CD4-positive, alpha-beta T cell treated with Interleukin-4 for 1 hour (primary cell): ENCODE measurements around the gene FIBCD1.
"Not testable (repeated sequence)": the region's sequence is repeated elsewhere in the genome, so short reads cannot be mapped to it uniquely, and the experiment has no call there.

Experiments
- DNase-seq, 2 donors: peaks; one replicate each; pipeline ENCODE4 v3.0.0-alpha.2; 2020 to 2022

The FIBCD1 gene

DNA sequence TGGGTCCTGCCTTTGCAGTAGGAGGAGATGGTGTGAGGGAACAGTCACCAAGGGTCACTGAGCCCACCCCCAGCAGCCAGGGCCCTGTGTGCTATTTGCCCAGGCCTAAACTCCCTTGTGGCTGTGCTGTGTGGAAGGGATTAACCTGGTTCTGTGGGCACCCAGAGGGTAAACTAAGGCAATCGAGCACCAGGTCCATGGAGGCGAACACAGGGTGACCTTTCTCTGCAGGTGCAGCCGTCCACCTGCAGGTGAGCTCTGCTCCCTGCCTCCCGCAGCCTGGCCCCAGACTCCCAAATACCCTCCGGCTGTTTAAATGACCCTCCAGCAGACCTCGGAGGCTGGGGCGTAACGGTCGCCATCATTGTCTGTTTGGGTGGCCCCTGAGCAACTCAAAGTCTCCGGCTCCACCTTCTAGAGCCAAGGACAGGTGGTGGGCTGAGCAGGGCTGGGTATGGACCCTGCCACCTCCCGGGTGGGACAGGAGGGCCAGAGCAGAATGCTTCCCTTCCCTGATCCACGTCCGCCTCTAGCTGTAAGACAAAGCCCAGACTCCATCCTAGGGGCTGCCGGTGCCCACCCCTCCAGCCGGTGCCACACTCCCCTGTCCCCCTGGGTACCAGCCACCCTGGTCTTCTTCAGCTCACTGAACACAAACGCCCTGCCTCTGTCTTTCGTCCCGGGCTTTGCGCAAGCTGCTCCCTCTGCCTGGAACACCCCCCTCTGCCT, 34.1 kb upstream of the FIBCD1 start:
- DNase-seq, result no peak

DNA sequence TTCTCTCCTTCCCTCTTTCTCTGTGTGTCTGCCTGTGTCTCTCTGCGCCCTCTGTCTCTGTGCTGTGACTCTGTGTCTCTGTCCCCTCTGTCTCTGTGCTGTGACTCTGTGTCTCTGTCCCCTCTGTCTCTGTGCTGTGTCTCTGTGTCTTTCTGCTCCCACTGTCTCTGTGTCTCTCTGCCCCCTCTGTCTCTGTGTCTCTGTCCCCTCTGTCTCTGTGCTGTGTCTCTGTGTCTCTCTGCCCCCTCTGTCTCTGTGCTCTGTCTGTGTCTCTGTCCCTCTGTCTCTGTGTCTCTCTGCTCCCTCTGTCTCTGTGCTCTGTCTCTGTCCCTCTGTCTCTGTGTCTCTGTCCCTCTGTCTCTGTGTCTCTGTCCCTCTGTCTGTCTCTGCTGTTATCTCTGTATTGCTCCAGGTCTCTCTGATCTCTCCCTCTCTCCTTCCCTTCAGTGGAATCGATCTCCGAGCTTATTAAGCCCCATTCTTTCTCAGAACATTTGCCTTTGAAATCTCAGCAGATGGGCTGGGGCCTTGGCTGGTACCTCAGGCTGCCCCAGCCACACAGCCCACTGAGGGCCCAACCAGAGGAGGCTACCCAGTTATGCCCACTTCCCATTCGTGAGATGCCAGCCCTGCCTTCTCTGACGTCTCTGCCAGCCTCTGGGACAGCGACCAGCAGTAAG, 33.4 kb upstream of the FIBCD1 start:
- DNase-seq, result no peak

DNA sequence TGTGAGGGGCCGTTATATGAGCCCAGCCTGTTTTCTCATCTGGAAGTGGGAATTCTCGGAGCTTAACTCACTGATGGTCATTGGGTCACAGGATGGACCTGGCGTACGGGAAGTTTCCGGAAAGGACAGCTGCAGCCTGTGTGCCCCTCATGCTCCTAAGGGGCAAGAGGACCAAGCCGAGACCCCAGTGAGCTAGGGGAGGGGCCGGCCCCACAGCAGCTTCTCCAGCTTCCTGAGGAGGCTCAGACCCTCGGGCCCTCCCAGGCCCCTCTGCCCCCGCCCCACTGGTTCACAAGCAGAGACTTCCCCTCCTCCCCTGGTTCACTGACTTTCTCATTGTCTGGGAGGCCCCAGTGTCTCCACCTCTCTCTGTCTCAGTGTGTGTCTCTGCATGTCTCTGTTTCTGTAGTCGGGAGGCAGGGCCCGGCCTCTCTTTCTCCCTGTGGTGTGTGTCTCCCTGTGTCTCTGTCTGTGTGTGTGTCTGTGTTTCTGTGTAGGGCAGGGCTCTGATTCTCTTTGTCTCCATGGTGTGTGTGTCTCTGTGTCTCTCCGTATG, 32.3 kb upstream of the FIBCD1 start:
- no peak for DNase-seq

DNA sequence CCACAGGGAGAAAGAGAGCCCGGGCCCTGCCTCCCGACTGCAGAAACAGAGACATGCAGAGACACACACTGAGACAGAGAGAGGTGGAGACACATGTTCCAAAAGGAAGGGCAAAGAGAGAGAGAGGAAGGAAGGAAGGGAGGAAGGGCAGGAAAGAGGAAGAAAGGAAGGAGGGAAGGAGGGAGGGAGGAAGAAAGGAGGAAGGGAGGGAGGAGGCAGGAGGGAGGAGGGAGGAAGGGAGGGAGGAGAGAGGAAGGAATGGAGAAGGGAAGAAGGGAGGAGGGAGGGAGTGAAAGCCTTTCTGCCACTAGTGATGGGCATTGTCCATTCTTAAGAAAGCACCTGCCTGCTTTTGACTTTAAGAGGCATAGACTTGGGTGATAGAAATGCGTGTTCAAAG, 31.8 kb upstream of the FIBCD1 start:
- DNase-seq, result no peak

DNA sequence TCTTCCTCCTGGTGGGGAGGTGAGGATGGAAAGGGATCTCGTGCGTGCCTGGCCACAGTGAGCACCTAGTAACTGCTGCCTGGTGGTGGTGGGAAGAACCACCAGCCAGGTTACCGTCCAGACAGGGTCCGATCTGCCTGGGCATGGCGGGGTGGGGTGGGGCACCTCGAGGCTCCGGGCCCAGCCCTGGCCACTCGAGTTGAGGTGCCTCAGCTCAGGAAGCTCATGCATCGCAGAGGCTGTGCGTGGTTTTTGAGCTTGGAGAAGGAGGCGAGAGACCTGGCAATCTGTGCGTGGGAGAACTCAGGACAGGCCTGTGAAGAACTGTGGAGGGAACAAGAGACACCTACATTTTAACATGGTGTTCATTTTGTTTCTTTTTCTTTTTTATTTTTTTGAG, 31.0 kb upstream of the FIBCD1 start:
- DNase-seq, result no peak

DNA sequence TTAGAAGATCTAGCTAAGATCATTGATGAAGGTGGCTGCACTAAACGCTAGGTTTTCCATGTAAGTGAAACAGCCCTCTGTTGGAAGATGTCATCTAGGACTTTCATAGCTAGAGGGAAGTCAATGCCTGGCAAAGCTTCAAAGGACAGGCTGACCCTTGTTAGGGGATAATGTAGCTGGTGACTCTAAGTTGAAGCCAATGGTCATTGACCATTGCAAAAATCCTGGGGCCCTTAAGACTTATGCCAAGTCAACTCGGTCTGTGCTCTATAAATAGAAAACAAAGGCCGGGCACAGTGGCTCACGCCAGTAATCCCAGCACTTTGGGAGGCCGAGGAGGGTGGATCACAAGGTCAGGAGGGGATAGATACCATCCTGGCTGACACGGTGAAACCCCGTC, 26.6 kb upstream of the FIBCD1 start:
- no peak for DNase-seq

DNA sequence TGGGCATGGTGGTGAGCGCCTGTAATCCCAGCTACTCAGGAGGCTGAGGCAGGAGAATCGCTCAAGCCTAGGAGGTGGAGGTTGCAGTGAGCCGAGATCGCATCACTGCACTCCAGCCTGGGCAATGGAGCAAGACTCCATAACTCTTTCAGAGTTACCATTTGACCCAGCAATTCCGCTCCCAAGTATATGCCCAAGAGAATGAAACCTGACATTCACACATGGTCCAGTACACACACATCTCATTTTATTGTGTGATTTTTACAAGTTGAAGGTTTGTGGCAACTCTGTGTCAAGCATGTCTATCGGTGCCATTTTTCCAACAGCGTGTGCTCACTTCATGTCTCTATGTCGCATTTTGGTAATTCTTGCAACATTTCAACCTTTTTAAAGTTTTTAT, 24.9 kb upstream of the FIBCD1 start:
- no peak for DNase-seq

DNA sequence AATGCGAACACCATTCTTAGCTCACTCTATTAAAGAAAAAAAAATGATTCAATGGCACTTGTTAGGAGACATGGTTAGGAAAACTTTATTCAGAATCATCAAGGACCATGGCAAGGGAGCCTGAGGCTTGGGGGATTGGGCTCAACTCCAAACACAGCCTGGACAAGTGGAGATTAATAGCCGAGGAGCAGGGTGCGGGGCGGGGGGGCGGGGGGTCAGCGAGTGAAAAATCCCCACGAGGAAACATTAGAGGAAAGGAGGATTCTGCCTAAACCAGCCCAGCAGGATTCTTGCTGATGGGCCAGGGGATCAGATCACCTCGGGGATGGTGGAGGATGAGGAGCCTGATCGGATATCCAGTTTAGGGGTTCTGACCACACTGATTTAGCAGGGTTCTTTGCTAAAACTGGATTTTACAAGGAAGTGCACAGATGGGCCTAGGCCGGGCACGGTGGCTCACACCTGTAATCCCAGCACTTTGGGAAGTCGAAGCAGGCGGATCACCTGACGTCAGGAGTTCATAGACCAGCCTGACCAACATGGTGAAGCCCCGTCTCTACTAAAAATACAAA, 24.4 kb upstream of the FIBCD1 start:
- DNase-seq, result no peak

DNA sequence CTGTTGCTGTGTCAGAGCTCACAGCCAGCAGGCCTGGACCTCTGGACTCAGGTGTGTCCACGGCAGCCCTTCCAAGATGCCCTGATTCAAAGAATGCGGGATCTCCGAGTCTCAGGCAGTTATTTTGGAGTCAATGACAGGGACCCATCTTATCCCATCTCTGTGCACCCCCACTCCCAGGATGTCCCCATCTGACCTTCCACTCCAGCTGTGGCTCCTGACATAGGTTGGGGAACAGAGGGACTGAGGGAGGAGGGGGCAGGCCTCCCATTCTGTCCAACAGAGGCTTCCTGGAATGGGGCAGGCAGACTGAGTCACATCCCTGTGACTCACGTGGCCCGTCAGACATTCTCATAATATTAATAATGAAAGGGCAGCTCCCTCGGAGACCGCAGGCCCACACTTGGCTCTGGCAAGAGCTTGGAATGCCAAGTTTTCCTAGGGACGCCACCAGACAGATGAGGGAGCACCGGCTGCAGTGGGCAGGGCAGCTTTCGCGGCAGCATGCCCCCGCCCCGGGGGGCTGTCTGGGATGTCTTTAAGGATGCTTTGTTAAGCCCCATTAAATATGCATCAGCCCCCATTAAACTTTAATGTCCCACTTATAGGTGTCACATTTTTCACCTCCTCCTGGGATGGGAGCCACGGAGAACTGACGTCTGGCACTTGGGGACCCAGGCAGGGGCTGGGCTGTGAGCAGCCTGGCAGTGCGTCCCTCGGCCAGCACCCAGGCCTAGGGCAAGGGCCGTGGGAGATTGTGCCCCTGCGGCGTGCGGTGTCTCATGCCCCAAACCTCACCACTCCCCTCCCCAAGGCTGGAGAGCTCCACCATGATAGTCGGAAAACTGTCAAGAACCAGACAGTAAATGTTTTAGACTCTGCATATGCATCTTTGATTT, 23.6 kb upstream of the FIBCD1 start:
- no peak for DNase-seq

DNA sequence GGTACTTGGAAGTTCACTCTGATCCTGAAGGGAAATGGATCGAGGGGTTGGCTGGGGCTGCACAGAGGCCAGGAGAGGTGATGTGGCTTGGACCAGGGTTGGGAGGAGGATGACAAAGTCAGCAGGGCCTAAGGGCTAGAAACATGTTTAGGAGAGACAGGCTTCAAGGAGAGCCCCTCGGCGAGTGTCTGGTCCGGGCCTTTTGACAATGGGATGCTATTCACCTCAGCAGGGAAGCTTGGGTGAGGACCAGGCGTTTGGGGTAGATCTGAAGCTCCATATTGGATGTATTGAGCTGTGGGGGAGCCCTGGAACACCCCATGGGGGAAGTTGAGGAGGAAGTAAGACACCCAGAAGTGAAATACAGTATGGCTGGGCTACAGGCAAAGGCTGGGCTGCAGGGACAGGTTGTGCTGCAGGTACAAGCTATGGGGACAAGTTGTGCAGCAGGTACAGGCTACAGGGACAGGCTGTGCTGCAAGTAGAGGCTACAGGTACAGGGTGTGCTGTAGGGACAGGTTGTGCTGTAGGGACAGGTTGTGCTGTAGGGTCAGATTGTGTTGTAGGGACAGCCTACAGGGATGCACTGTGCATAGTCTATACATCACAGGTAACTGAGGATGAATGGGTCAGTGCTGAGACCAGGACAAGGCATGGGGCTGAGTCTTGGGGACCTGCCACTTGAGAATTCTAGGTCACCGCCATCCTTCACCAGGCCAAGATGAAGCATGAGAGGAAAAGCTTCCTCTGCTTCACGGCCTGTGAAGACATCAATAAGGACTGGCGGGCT, 22.7 kb upstream of the FIBCD1 start:
- no peak for DNase-seq

DNA sequence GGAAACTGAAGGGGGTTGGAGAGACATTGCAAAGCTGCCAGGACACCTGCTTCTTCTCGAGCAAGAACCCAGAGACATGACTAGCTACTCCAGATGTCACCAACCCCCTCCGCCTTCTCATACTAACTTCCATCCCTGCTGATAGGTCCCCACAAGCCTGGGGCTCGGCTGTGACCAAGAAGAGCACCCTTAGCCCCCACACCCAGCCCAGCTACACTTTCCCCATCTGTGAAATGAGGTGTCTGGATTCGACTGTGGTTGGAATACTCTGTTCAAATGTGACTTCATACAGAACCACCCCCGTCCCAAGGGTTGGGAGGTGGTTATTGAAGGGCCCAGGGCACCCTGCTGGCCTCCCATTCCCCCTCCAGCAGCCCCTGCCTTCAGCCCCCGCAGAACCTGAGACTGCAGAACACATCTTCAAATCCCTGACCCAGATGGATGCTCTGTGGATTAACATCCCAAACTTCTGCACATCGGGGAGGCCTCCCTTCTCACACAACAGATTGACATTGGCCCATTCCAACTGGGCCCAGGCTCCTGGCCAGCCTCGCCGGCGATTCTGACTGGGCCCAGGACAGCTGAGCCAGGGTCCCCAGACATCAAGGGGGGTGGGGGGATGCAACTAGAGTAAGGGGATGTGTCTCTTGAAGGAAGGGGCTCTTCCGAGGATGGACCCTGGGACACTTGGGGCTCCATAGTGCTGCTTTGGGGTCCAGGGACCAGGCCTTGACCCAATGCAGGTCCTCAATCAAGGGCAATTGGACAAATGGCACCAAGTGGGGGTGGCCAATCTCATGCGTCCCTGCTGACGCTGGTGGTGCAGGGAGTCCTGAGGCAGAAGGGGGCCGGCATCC, 21.7 kb upstream of the FIBCD1 start:
- DNase-seq, result no peak

DNA sequence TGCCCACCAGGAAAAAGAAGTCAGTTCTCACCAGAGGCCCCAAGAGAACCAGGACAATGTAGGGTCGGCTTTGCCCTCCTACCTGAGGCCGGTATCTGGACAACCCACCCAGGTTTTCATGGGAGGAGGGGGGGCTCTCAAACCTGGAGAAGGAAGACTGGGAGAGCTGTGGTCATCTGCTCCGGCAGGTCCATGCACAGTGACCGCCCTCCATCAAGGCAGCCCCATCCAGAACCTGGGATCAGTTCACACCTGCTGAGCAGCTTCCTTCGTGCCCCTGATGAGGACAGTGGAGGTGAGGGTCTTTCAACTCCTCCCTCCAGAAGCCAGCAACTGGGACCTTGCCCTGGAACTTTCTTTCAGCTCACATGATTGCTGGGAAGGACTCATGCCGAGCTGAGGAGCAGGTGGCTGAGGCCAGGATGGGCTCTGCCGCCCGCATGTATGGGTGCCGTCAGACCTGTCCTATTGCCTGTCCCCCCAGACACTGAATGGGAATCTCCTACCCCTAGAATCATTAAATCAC, 20.8 kb upstream of the FIBCD1 start:
- DNase-seq, result no peak

DNA sequence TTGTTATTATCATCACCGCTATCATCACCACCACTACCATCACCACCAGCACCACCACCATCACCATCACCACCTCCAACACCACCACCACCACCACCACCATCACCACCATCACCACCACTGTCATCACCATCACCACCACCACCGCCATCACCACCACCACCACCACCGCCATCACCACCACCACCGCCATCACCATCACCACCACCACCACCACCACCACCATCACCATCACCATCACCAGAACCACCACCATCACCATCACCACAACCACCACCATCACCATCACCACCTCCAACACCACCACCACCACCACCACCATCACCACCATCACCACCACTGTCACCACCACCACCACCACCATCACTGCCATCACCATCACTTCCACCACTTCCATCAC, 19.5 kb upstream of the FIBCD1 start:
- DNase-seq, result not testable (repeated sequence)

DNA sequence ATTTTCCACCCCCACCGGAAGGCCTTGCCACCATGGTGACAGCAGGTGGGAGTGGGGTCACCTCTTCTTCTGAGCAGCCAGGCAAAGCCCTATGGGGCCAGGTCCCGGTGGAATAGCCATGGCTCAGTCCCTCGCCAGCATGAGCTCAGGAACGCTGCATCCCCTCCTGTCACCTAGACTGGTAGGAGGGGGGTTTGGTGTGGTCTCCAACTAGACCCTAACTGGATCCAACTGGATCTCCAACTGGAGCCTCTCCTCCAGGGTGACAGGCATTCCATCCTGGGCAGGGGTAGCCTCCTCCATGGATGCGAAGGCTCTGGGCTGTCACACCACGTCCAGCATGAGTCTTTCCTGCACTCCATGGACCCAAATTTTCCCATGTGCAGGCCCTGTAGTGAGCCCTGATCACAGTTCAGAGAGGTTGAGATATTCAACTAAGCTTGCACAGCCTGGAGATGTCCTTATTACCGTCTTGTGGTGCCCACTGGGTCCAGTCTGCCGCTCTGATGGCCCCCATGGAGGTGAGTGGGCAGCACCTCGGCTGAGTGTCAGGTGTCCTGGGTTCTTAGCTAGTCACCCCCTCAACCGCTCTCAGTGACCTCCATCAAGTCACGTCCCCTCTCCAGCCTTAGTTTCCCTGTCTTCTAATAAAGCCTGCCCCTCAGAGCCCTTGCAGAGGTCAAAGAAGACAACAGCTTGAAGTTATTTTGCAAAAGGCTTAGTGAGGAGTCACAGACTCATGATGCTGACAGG, 18.6 kb upstream of the FIBCD1 start:
- DNase-seq, result no peak

DNA sequence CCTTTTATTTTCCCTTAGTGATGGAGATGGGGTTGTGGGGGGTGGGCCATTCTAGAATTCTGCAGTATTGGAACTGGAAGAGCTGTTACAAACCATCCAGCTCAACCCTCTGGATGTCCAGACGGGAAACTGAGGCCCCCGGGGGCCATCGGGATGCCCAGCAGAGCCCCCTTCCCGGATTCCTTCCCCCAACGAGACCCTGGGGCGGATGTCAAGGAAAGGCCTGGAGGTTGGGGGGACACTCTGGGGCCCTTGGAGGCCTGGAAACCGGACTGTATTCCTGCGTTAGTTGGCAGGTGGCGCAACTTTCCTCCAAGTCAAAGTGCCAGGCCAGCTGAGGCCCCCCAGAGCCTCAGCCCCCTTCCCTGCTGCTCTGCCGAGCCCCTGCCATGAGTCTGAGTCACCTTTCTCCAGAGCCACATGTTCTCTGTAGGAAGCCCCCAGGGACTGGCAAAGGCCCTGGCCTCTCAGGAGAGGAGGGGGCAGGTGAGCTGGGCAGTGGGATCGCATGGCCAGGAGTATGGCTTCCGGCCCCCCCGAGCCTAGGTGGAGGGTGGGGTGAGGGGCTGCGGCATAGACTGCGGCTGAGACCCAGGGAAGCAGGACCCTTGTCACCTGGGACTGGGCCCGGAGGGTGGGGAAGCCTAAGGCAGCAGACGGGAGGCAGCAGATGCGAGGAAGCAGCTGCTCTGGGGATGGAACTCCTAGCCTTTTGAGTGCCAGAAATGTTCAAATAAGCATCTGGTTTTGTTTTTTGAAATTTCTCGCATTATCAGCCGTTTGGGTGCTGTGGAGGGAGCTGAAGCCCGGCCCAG, 17.8 kb upstream of the FIBCD1 start:
- DNase-seq, result no peak

DNA sequence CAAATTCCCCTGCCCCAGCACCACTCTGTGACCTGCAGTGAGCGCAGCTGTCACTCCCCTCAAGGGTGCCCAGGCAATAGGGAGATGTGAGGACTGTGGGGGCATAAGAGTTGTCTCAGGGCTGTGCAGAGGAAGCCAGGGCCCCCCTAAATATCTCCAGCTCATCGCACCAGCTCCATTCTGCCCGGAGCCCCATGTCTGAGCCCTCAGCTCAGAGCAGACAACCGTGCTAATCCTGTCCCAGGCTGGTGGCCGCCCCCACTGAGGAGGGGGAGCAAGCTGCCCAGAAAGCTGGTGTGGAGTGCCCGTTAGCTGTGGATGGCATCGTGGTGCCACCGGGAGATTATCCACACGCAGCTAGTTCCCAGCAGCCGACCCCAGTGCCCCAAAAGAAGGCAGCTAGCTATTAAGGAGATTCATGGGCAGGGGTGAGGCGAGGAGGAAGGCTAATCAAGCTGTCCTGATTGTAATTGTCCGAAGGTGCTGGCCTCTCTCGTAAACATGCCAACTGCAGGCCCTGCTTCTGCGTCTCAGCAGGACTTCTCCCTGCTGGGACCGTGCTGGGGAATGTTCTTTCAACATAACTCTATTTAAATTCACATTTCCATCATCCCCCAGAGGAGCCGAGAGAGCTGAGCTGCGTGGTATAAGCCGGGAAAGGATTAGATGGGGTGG, 17.0 kb upstream of the FIBCD1 start:
- DNase-seq, result no peak

DNA sequence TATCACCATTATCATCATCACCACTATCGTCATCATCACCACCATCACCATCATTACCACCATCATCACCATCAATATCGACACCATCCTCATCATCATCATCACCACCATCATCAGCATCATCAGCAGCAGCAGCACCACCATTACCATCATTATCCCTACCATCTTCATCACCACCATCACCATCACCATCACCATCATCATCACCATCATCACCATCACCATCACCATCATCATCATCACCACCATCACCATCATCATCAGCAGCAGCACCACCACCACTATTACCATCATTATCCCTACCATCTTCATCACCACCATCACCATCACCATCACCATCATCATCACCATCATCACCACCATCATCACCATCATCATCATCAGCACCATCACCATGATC, 15.9 kb upstream of the FIBCD1 start:
- DNase-seq, result not testable (repeated sequence)

DNA sequence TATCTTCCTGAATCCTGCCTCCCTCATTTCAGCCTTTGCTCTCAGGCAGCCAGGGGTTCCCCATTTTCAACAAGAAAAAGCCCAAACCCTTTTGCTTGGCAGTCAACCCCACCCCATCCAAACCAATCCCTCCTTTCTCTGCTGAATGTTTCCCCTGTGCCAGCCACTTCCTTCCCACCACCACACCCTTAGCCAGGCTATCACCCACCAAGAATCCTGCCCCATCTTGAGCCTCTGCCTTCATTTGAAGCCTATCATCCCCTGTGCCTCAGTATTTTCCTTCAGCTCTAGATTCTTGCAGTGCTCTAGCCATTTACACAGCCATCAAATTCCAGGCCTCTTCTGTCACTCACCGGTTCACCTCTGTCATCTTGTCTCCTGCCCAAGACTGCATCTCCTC, 15.3 kb upstream of the FIBCD1 start:
- DNase-seq, result no peak
